PC-3 (cell line): Measurements from ENCODE around the gene HNRNPC. TPM values are rescaled to one million over a fixed set of nuclear protein-coding genes. Genes with fewer than 3 reads are reported as not detected.
A peak's percentile ranks its signal among the peaks of the same experiment; 100 is the strongest.

Experiments used
- ATAC-seq: fragments of 200-7000 bp; cut with Tn5 transposase; 2 replicates; pipeline ENCODE4 v1.9.1; 2020; ENCODE audit warnings: mild to moderate bottlenecking, moderate library complexity
- BruUV-seq: library from RNA; stranded (reverse); fragments of 400-500 nt; replicated peaks from 2 replicates; lab custom pipeline; 2021; lab: Mats Ljungman, UMichigan
- CTCF ChIA-PET: fragments of 300-600 bp; sonication (Branson Sonifier 250); formaldehyde crosslinking; loops from one replicate; lab custom pipeline; 2022; ENCODE audit warnings: antibody characterized with exemption; lab: Charles Lee
- POLR2A ChIA-PET: fragments of 300-600 bp; sonication (Branson Sonifier 250); formaldehyde crosslinking; loops from one replicate; lab custom pipeline; 2022; ENCODE audit warnings: antibody characterized with exemption; ENCODE audit not compliant: unreplicated experiment; lab: Charles Lee
- DNase-seq: peaks from one replicate; pipeline ENCODE4 v3.0.0-alpha.2; 2015
- H2AFZ ChIP-seq: fragments of 300-600 bp; sonication (generic); 2 replicates; pipeline ENCODE4 v1.6.0; 2016; ENCODE audit warnings: antibody characterized with exemption, low read length
- H3F3A ChIP-seq: fragments of 300-600 bp; sonication (generic); one replicate; pipeline ENCODE4 v1.6.0; 2017; ENCODE audit warnings: antibody characterized with exemption, low read length, control low read depth, mild to moderate bottlenecking; ENCODE audit not compliant: unreplicated experiment
- H3K27ac ChIP-seq: fragments of 300-600 bp; sonication (generic); 2 replicates; pipeline ENCODE4 v1.5.1; 2016; ENCODE audit warnings: mild to moderate bottlenecking, low read length
- H3K27me3 ChIP-seq: fragments of 300-600 bp; sonication (generic); 2 replicates; pipeline ENCODE4 v1.6.1; 2016; ENCODE audit warnings: low read length, mixed read lengths
- H3K36me3 ChIP-seq: fragments of 300-600 bp; sonication (generic); 2 replicates; pipeline ENCODE4 v1.6.1; 2016; ENCODE audit warnings: low read depth, mixed run types, low read length, mixed read lengths
- H3K4me1 ChIP-seq: fragments of 300-600 bp; sonication (generic); 2 replicates; pipeline ENCODE4 v1.5.1; 2016; ENCODE audit warnings: low read length; ENCODE audit not compliant: insufficient read depth
- H3K4me2 ChIP-seq: fragments of 300-600 bp; sonication (generic); 2 replicates; pipeline ENCODE4 v1.6.0; 2016; ENCODE audit warnings: low read length
- H3K4me3 ChIP-seq: fragments of 300-600 bp; sonication (generic); 2 replicates; pipeline ENCODE4 v1.5.1; 2016; ENCODE audit warnings: mild to moderate bottlenecking, low read length, mixed read lengths
- H3K79me2 ChIP-seq: fragments of 300-600 bp; sonication (generic); 2 replicates; pipeline ENCODE4 v1.6.1; 2017; ENCODE audit warnings: low read length, mixed read lengths
- H3K9ac ChIP-seq: fragments of 300-600 bp; sonication (generic); 2 replicates; pipeline ENCODE4 v1.6.0; 2016; ENCODE audit warnings: mild to moderate bottlenecking, low read length
- H3K9me2 ChIP-seq: fragments of 300-600 bp; sonication (generic); replicated peaks from 2 replicates; pipeline ENCODE4 v1.6.1; 2016; ENCODE audit warnings: mixed run types, low read length, mixed read lengths
- H3K9me3 ChIP-seq: fragments of 300-600 bp; sonication (generic); 2 replicates; pipeline ENCODE4 v1.6.1; 2016; ENCODE audit warnings: low read length, mixed read lengths
- H4K20me1 ChIP-seq: fragments of 300-600 bp; sonication (generic); 2 replicates; pipeline ENCODE4 v1.6.1; 2016; ENCODE audit warnings: low read length, mixed read lengths
- EZH2 ChIP-seq: fragments of 300-600 bp; sonication (generic); IDR thresholded peaks from one replicate; pipeline ENCODE4 v1.6.1; 2017; ENCODE audit warnings: antibody characterized with exemption, mild to moderate bottlenecking, low read length; ENCODE audit not compliant: unreplicated experiment
- EZH2phosphoT487 ChIP-seq: fragments of 300-600 bp; sonication (generic); IDR thresholded peaks from 2 replicates; pipeline ENCODE4 v1.6.1; 2018; ENCODE audit warnings: mild to moderate bottlenecking, antibody characterized with exemption, low read length, borderline replicate concordance
- intact Hi-C: fragments of 100-400 bp; cut with micrococcal nuclease; formaldehyde crosslinking; loops from 2 replicates; pipeline ENCODE4 v1.9.0; 2023
- total RNA-seq: library from RNA; depleted of rRNA; stranded (reverse); fragments of >200 nt; gene quantifications from 2 replicates; pipeline ENCODE4 v1.2.3, GENCODE V29; 2014
- TF ChIP-seq, protein P1 (sequence below): fragments of 300-600 bp; sonication (generic); conservative IDR thresholded peaks from 2 replicates; pipeline ENCODE4 v1.5.1; 2017; ENCODE audit warnings: antibody characterized with exemption, low read depth, mild to moderate bottlenecking, low read length

The HNRNPC gene
- total RNA-seq, 1 experiment from 2014 or later = 682 TPM

- no peak overlapping the region for H2AFZ ChIP-seq
- DNase-seq = no peak
- H4K20me1 ChIP-seq = peaks cover 90% of the 10 kb centered on the region
- TF ChIP-seq EZH2 (no peak), EZH2phosphoT487 (no peak)
- TF ChIP-seq, protein P1, sequence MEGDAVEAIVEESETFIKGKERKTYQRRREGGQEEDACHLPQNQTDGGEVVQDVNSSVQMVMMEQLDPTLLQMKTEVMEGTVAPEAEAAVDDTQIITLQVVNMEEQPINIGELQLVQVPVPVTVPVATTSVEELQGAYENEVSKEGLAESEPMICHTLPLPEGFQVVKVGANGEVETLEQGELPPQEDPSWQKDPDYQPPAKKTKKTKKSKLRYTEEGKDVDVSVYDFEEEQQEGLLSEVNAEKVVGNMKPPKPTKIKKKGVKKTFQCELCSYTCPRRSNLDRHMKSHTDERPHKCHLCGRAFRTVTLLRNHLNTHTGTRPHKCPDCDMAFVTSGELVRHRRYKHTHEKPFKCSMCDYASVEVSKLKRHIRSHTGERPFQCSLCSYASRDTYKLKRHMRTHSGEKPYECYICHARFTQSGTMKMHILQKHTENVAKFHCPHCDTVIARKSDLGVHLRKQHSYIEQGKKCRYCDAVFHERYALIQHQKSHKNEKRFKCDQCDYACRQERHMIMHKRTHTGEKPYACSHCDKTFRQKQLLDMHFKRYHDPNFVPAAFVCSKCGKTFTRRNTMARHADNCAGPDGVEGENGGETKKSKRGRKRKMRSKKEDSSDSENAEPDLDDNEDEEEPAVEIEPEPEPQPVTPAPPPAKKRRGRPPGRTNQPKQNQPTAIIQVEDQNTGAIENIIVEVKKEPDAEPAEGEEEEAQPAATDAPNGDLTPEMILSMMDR = no peak
- H3K9me3 ChIP-seq = no peaks in the 10 kb centered on the region
- ChIA-PET POLR2A (no interaction called here), CTCF (no interaction called here)
- H3K4me3 ChIP-seq = no peak overlapping the region
- BruUV-seq = no TSS peak
- H3K27ac ChIP-seq = no peak overlapping the region
- peaks cover 14% of the 10 kb centered on the region for H3F3A ChIP-seq
- peaks cover 96% of the 10 kb centered on the region for H3K79me2 ChIP-seq
- H3K4me2 ChIP-seq = no peak overlapping the region
- ATAC-seq = peak; percentile 33
- peaks cover 70% of the 10 kb centered on the region for H3K36me3 ChIP-seq
- intact Hi-C loops = no loop called here
- H3K27me3 ChIP-seq = no peaks in the 10 kb centered on the region
- H3K9me2 ChIP-seq = no peaks in the 10 kb centered on the region
- H3K4me1 ChIP-seq = no peaks in the 10 kb centered on the region
- no peak overlapping the region for H3K9ac ChIP-seq
Measured at GRCh38 chr14:21255385-21256101, 13.7 kb downstream of the HNRNPC start.

DNA sequence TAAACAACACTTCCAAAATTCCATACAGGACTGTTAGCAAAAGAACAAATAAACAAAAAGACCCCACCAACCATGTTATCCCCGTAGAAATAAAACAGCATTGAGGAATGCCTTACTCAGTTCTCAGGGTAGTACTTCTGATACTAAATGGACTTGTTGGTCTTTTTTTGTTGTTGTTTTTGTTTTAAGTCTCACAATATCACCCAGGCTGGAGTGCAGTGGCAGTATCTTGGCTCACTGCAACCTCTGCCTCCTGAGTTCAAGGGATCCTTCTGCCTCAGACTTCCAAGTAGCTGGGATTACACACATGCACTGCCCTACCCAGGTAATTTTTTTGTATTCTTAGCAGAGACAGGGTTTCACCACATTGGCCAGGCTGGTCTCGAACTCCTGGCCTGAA, 17.1 kb downstream of the HNRNPC start:
- Histone ChIP-seq H3K9me3 (no peaks in the 10 kb centered on the region), H3F3A (peaks cover 11% of the 10 kb centered on the region), H3K36me3 (peaks cover 82% of the 10 kb centered on the region), H3K4me2 (no peak overlapping the region), H3K9me2 (no peaks in the 10 kb centered on the region), H3K27me3 (no peaks in the 10 kb centered on the region), H2AFZ (no peak overlapping the region), H4K20me1 (peaks cover 95% of the 10 kb centered on the region), H3K9ac (no peak overlapping the region), H3K4me3 (no peak overlapping the region), H3K27ac (no peak overlapping the region), H3K4me1 (no peaks in the 10 kb centered on the region), H3K79me2 (peaks cover 100% of the 10 kb centered on the region)
- TF ChIP-seq, protein P1 = no peak
- no peak for TF ChIP-seq EZH2phosphoT487
- no peak for TF ChIP-seq EZH2
- intact Hi-C loops = no loop called here
- POLR2A ChIA-PET = no interaction called here
- ATAC-seq (no peak), DNase-seq (no peak)
- CTCF ChIA-PET = no interaction called here
- no TSS peak for BruUV-seq

DNA sequence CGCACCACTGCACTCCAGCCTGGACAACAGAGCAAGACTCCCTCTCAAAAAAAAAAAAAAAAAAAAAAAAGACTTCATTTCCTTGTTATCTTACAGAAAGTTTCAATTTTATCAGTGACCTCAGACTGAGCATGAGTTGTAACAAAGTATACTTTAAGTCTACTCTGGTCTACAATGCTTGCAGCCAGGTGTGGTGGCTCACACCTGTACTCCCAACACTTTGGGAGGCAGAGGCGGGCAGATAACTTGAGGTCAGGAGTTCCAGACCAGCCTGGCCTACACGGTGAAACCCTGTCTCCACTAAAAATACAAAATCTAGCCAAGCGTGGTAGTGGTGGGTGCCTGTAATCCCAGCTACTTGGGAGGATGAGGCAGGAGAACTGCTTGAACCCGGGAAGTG, 18.0 kb downstream of the HNRNPC start:
- Histone ChIP-seq H3K4me3 (no peak overlapping the region), H3K79me2 (peaks cover 100% of the 10 kb centered on the region), H4K20me1 (peaks cover 95% of the 10 kb centered on the region), H3K4me1 (no peaks in the 10 kb centered on the region), H3K9me3 (no peaks in the 10 kb centered on the region), H3K4me2 (no peak overlapping the region), H3K9me2 (no peaks in the 10 kb centered on the region), H3K9ac (no peak overlapping the region), H3K27ac (no peak overlapping the region), H3F3A (peaks cover 11% of the 10 kb centered on the region), H3K27me3 (no peaks in the 10 kb centered on the region), H3K36me3 (peaks cover 81% of the 10 kb centered on the region), H2AFZ (no peak overlapping the region)
- no peak for ATAC-seq
- CTCF ChIA-PET = no interaction called here
- TF ChIP-seq EZH2 (no peak), EZH2phosphoT487 (no peak)
- TF ChIP-seq, protein P1 = no peak
- DNase-seq = no peak
- POLR2A ChIA-PET = no interaction called here
- no TSS peak for BruUV-seq
- intact Hi-C loops = no loop called here
